HG03520 (cell line): ENCODE measurements around the gene UBAP2L.
"Not testable (repeated sequence)": the region's sequence is repeated elsewhere in the genome, so short reads cannot be mapped to it uniquely, and the experiment has no call there.

Experiments used
- ATAC-seq: cut with Tn5 transposase; IDR thresholded peaks from one replicate; pipeline ENCODE4 v1.9.1; 2021; ENCODE audit warnings: mild to moderate bottlenecking, moderate library complexity; ENCODE audit not compliant: unreplicated experiment

The UBAP2L gene

GRCh38 chr1:154306151-154306550 is 85.4 kb downstream of the UBAP2L start:
- ATAC-seq: no peak

- not testable (repeated sequence) for ATAC-seq
Measured at GRCh38 chr1:154307670-154308270, 87.0 kb downstream of the UBAP2L start.

DNA sequence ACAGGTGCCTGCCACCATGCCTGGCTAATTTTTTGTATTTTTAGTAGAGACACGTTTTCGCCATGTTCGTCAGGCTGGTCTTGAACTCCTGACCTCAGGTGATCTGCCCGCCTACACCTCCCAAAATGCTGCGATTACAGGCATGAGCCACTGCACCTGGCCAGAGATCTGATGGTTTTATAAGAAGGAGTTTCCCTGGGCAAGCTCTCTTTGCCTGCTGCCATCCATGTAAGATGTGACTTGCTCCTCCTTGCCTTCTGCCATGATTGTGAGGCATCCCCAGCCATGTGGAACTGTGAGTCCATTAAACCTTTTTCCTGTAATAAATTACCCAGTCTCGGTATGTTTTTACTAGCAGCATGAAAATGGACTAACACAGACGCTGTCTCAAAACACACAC is 88.4 kb downstream of the UBAP2L start:
- not testable (repeated sequence) for ATAC-seq

GRCh38 chr1:154312229-154313065 is 91.7 kb downstream of the UBAP2L start:
- not testable (repeated sequence) for ATAC-seq

DNA sequence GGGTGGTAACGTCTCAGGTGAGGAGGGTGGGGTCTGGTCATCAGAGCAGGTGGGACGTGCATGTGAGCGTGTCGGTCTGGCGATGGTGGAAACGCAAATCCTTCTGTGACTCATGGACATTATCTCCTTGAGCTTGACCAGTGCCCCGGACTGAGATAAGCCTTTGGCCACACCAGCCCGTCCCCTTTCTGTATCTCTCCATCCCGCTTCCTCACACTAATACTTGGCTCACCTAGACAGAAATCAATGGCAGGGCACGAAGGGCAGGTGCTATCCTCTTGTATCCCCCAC is 92.3 kb downstream of the UBAP2L start:
- no peak for ATAC-seq

GRCh38 chr1:154314226-154314625 is 93.5 kb downstream of the UBAP2L start:
- ATAC-seq: not testable (repeated sequence)

DNA sequence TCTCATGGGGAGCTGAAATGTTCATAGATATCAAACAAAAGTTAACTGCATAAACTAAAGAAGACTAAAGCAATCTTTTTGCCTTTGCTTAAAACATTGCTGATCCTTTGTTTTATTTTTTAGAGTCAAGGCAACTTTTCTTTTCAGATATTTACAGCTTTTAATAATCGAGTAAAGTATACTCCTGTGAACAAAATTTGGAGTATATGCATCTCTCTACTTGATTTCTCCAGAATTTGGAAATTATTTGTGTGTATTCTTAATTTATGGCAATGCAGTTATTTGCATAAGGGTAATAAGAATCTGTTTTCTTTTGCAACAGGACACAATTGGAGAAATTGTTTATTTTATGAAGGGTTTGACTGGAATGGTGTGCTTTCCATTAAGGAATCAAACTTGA is 95.9 kb downstream of the UBAP2L start:
- ATAC-seq: no peak

- ATAC-seq: no peak
Measured at GRCh38 chr1:154318386-154318785, 97.6 kb downstream of the UBAP2L start.
